GM19351 (cell line): ENCODE measurements around the gene CCDC71L.

Experiments used
- ATAC-seq: cut with Tn5 transposase; IDR thresholded peaks from one replicate; pipeline ENCODE4 v1.9.1; 2021; ENCODE audit warnings: mild to moderate bottlenecking, moderate library complexity; ENCODE audit not compliant: unreplicated experiment

The CCDC71L gene

DNA sequence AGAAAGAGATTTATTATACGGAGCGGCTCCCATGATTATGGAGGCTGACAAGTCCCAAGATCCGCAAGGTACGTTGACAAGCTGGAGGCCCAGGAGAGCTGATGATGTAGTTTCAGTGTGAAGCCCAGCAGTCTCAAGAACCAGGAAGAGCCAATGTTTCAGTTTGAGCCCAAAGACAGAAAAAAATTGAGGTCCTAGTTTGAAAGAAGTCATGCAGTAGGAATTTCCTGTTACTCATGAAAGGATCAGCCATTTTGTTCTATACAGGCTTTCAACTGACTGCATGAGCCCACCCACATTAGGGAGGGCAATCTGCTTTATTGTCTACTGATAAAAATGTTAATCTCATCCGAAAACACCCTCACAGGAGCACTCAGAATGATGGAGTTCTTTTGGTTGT, 51.5 kb downstream of the CCDC71L start:
- no peak for ATAC-seq

DNA sequence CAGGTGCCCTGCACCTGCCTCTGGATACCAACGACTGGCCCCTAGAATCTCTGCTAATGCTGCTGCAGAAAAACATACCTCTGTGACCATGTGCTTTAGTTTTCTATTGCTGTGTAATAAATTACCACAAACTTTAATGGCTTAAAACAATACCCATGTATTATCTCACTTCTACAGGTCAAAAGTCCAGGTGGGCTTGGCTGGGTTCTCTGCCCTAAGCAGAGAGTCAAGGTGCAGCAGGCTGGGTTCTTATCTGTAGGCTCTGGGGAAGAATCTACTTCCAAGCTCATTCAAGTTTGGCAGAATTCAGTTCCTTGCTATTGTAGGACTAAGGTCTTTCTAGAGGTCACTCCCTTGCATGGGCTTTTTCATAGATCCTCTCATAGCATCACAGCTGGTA, 52.3 kb downstream of the CCDC71L start:
- no peak for ATAC-seq
